ENCODE results near the gene IGFBP2. TPM values are rescaled to one million over a fixed set of nuclear protein-coding genes. Genes with fewer than 3 reads are reported as not detected.

Gene IGFBP2
- total and polyA plus RNA-seq, 2 experiments from 2014 or later, result 177 to 364 TPM

GRCh38 chr2:216661051-216661450, 27.8 kb downstream of the IGFBP2 start (continued):
- TF ChIP-seq EZH2 (IDR thresholded peaks at IDR 0.05; ENCODE audit: low read depth, unreplicated experiment), result no peak
- TF ChIP-seq CTCF (conservative IDR thresholded peaks at IDR 0.05; ENCODE audit: low read depth in 2 of 2), result no peak
- TF ChIP-seq ZNF331 (CRISPR knock-in tag; IDR thresholded peaks at IDR 0.05; ENCODE audit: low read depth), result no peak
- no peak for TF ChIP-seq EZH2phosphoT487 (IDR thresholded peaks at IDR 0.05; ENCODE audit: unreplicated experiment)
- TF ChIP-seq POLR2AphosphoS5 (IDR thresholded peaks at IDR 0.05; ENCODE audit: low read depth), result no peak
- no peak for TF ChIP-seq CREB1 (CRISPR knock-in tag; IDR thresholded peaks at IDR 0.05; ENCODE audit: low read depth)

- peaks cover 4% of the 10 kb centered on the region; the same call in 1 of the 2 replicates for H4K20me1 ChIP-seq (replicated peaks; ENCODE audit: insufficient read depth)
- no peak overlapping the region for H2AFZ ChIP-seq
- H3K27ac ChIP-seq (ENCODE audit: low read depth), result no peak overlapping the region
- Mint-ChIP-seq H3K27ac (no peak overlapping the region), H3K36me3 (ENCODE audit: low read depth) (peaks cover 61% of the 10 kb centered on the region), H3K9me3 (no peaks in the 10 kb centered on the region), H3K27me3 (ENCODE audit: insufficient read depth, low read depth, poor library complexity) (peaks cover 20% of the 10 kb centered on the region), H3K4me1 (peaks cover 32% of the 10 kb centered on the region), H3K4me3 (no peak overlapping the region)
- peaks cover 7% of the 10 kb centered on the region; the same call in 1 of the 2 replicates for H3K79me2 ChIP-seq (replicated peaks; ENCODE audit: insufficient read depth)
- H3K4me3 ChIP-seq, result no peak overlapping the region
- peaks cover 19% of the 10 kb centered on the region for H3K4me1 ChIP-seq (ENCODE audit: insufficient read depth)
- DNase-seq (ENCODE audit: low spot score) (no peak), ATAC-seq (no peak)
- 0 out of 2 replicates have a peak, but pooled peaks cover 6% of the 10 kb centered on the region for H3F3A ChIP-seq (replicated peaks; ENCODE audit: low read depth)
- H3K27me3 ChIP-seq (ENCODE audit: insufficient read depth), result no peaks in the 10 kb centered on the region
- H3K36me3 ChIP-seq (ENCODE audit: insufficient read depth), result 0 out of 2 replicates have a peak, but pooled peaks cover 6% of the 10 kb centered on the region
- TF ChIP-seq CTCF (conservative IDR thresholded peaks at IDR 0.05; ENCODE audit: low read depth in 2 of 2), result no peak; a peak in 1 of 4 replicates
- TF ChIP-seq ZNF114 (CRISPR knock-in tag; IDR thresholded peaks at IDR 0.05), result no peak
- TF ChIP-seq STAT1 (IDR thresholded peaks at IDR 0.05; ENCODE audit: unreplicated experiment), result no peak
- TF ChIP-seq POLR2AphosphoS5 (IDR thresholded peaks at IDR 0.05; ENCODE audit: low read depth), result no peak
- no peak for TF ChIP-seq EZH2 (IDR thresholded peaks at IDR 0.05; ENCODE audit: low read depth, unreplicated experiment)
- TF ChIP-seq REST (IDR thresholded peaks at IDR 0.05; ENCODE audit: unreplicated experiment), result no peak
- no peak for TF ChIP-seq CREB1 (CRISPR knock-in tag; IDR thresholded peaks at IDR 0.05; ENCODE audit: low read depth)
- no peak for TF ChIP-seq JUNB (IDR thresholded peaks at IDR 0.05; ENCODE audit: unreplicated experiment)
- no peak for TF ChIP-seq ZNF331 (CRISPR knock-in tag; IDR thresholded peaks at IDR 0.05; ENCODE audit: low read depth)
- TF ChIP-seq EZH2phosphoT487 (IDR thresholded peaks at IDR 0.05; ENCODE audit: unreplicated experiment), result no peak
- no peaks in the 10 kb centered on the region for H3K9me2 ChIP-seq (ENCODE audit: insufficient read depth)
- H3K4me2 ChIP-seq, result no peak overlapping the region
Observed at GRCh38 chr2:216661639-216662375, 28.6 kb downstream of the IGFBP2 start.
